Gastrocnemius medialis (tissue), 4 donors: Measurements from ENCODE around the gene PPM1J. TPM values are rescaled to one million over a fixed set of nuclear protein-coding genes. Genes with fewer than 3 reads are reported as not detected.

Experiments used
- ATAC-seq, 2 donors: fragments of 150-250 bp; one replicate each; pipeline ENCODE4 v1.9.1; 2016
- DNase-seq, 2 donors: peaks; one replicate each; pipeline ENCODE4 v3.0.0-alpha.2; 2019
- H3K27ac ChIP-seq, 4 donors: fragments of 200-600 bp; sonication (generic); 1 replicate in 1 of 4; 2 replicates in 3 of 4; pipeline ENCODE4 v1.5.1; 2016 to 2018; ENCODE audit warnings: mild to moderate bottlenecking in 2 of 4, moderate library complexity in 1 of 4
- H3K27me3 ChIP-seq, 3 donors: fragments of 200-600 bp; sonication (generic) in 2 of 3; 1 replicate in 1 of 3; 2 replicates in 2 of 3; pipeline versions ENCODE4 v1.5.1 to v1.6.0; 2016 to 2019; ENCODE audit warnings: mild to moderate bottlenecking in 1 of 3, moderate library complexity in 1 of 3
- H3K36me3 ChIP-seq, 2 donors: fragments of 200-600 bp; sonication (generic) in 1 of 2; one replicate each; pipeline ENCODE4 v1.5.1; 2017 to 2018
- H3K4me1 ChIP-seq, 2 donors: fragments of 200-600 bp; sonication (generic) in 1 of 2; one replicate each; pipeline ENCODE4 v1.5.1; 2016 to 2017; ENCODE audit warnings: mild to moderate bottlenecking in 2 of 2
- H3K4me3 ChIP-seq, 4 donors: fragments of 200-600 bp; sonication (generic) in 3 of 4; 1 replicate in 1 of 4; 2 replicates in 3 of 4; pipeline ENCODE4 v1.5.1; 2016 to 2019; ENCODE audit warnings: mild to moderate bottlenecking in 2 of 4
- H3K9me3 ChIP-seq, 3 donors: fragments of 200-600 bp; sonication (generic) in 2 of 3; 1 replicate in 1 of 3; 2 replicates in 2 of 3; pipeline ENCODE4 v1.5.1; 2016 to 2019
- POLR2A ChIP-seq, 2 donors: fragments of 450-650 bp; IDR thresholded peaks; one replicate each; pipeline ENCODE4 v1.6.1; 2017; ENCODE audit warnings: antibody characterized with exemption in 2 of 2, mild to moderate bottlenecking in 2 of 2, moderate library complexity in 2 of 2
- in situ Hi-C, 4 donors: fragments of 200-750 bp; cut with MboI; loops; one replicate each; pipeline versions ENCODE4 v1.15.0 to v1.8.0; 2017; ENCODE audit warnings: low sequenced_read_pairs in 4 of 4
- intact Hi-C: fragments of 100-400 bp; cut with DNase I; formaldehyde crosslinking; loops from one replicate; pipeline ENCODE4 v1.15.1; 2023; ENCODE audit warnings: low total_unique reads
- total RNA-seq, 4 donors: library from RNA; depleted of rRNA; stranded (reverse); fragments of >200 nt; gene quantifications; one replicate each; pipeline versions ENCODE4 v1.1.0 to v1.2.3, GENCODE V29; 2016
- TF ChIP-seq, protein P1 (sequence below), 5 experiments: fragments of 450-650 bp in 3 of 5; fragments of 200-600 bp in 2 of 5; sonication (generic) in 2 of 5; IDR thresholded peaks in 4 of 5; conservative IDR thresholded peaks in 1 of 5; 1 replicate in 4 of 5; 2 replicates in 1 of 5; pipeline ENCODE4 v1.5.1; 2016 to 2019; ENCODE audit warnings: antibody characterized with exemption in 5 of 5, mild to moderate bottlenecking in 3 of 5, moderate library complexity in 3 of 5

Gene PPM1J
- total RNA-seq, 4 donors from 2014 or later = 4.2 to 5.4 (median 4.8) TPM

DNA sequence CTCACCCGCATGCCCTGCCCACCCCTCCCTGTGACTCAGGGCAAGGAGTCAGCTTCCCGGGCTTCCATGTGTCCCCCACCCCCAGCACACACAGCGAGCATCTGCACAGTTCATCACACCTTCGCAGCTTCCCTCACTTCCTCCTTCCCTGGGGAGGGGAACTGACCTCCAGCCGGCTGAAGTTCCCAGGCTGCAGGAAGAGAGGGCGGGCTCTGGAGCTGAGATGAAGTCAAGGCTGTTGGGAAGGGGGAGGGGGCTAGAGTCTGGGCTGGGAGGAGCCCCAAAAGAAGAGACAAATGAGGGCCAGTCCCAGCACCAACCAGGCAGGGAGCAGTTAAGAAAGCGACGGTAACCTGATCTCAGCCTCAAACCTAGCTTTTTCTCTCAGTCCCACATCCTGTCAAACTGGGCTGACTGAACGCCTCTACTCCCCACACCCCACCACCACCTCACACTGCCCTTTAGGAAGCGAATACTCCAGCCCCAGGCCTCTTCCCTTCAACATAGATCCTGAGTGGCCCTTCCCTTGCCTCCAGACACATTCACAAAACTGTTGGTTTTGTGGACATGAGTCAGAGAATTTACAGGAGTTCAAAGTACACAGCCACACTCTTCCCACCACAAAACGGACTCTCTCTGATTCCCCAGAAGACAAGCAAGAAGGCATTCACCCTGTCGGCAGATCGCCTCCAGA lies 10.1 kb downstream of the PPM1J start:
- Histone ChIP-seq H3K9me3 (no peaks in the 10 kb centered on the region), H3K4me3 (peak overlapping the region; percentile 46 to 87 (median 67)), H3K27me3 (no peaks in the 10 kb centered on the region), H3K36me3 (peaks cover 0 to 14% of the 10 kb centered on the region in 2 donors), H3K4me1 (peaks cover 33% of the 10 kb centered on the region in 2 donors), H3K27ac (peak overlapping the region; percentile 85 to 94 (median 90))
- in situ Hi-C loops = loop anchor here (5.0 to 25.0 kb wide), 7 partner anchors 80 to 682 kb away; partner anchors contain the start of genes CTTNBP2NL (in 3 of the 4), CAPZA1 (in 1 of the 4), MAGI3 (in 1 of the 4) and ST7L (in 1 of the 4)
- peak; percentile 65 to 81 for DNase-seq
- intact Hi-C loops = no loop called here
- peak; percentile 25 to 59 for ATAC-seq
- TF ChIP-seq, protein P1, sequence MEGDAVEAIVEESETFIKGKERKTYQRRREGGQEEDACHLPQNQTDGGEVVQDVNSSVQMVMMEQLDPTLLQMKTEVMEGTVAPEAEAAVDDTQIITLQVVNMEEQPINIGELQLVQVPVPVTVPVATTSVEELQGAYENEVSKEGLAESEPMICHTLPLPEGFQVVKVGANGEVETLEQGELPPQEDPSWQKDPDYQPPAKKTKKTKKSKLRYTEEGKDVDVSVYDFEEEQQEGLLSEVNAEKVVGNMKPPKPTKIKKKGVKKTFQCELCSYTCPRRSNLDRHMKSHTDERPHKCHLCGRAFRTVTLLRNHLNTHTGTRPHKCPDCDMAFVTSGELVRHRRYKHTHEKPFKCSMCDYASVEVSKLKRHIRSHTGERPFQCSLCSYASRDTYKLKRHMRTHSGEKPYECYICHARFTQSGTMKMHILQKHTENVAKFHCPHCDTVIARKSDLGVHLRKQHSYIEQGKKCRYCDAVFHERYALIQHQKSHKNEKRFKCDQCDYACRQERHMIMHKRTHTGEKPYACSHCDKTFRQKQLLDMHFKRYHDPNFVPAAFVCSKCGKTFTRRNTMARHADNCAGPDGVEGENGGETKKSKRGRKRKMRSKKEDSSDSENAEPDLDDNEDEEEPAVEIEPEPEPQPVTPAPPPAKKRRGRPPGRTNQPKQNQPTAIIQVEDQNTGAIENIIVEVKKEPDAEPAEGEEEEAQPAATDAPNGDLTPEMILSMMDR (IDR thresholded peaks at IDR 0.05 in 4 of 5, conservative IDR thresholded peaks at IDR 0.05 in 1 of 5) = no peak
- peak; percentile 60 to 83 for TF ChIP-seq POLR2A (IDR thresholded peaks at IDR 0.05)

DNA sequence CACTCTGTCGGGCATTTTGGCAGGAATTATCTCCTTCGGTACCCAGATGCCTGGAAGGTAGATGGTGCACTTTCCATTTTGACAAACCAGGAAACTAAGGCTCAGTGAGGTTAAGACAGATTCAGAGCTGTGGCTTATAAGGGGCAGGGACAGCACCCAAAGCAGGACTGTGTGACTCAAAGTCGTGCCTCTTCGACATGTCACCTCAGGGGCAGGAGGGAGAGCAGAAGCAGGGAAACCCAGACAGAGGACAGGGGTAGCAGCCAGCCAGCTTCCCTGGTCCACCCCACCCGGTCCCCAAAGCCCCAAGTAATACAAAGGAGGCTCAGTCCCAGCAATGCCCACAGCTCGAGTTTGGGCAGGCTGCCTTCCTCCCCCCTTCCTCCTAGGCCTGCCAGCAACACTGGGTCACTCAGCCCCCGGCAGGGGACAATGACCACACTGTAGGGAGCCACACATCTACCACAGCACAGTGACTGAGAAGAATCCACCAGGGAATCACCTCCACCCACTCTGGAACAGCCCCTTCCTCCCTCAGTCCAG lies 10.7 kb downstream of the PPM1J start:
- ATAC-seq (no peak), DNase-seq (no peak)
- H3K27me3 ChIP-seq = no peaks in the 10 kb centered on the region
- no peaks in the 10 kb centered on the region for H3K9me3 ChIP-seq
- in situ Hi-C loops = loop anchor here in 3 of 4 donors (10.0 to 25.0 kb wide), 4 partner anchors 80 to 683 kb away; partner anchors contain the start of genes CTTNBP2NL (in 3 of the 3) and MAGI3 (in 1 of the 3)
- TF ChIP-seq, protein P1 (IDR thresholded peaks at IDR 0.05 in 4 of 5, conservative IDR thresholded peaks at IDR 0.05 in 1 of 5) = no peak
- no peak for TF ChIP-seq POLR2A (IDR thresholded peaks at IDR 0.05)
- H3K27ac ChIP-seq = peak overlapping the region; percentile 85 to 94 (median 90)
- H3K4me1 ChIP-seq = peaks cover 40% of the 10 kb centered on the region in 2 donors
- H3K36me3 ChIP-seq = peaks cover 0 to 14% of the 10 kb centered on the region in 2 donors
- intact Hi-C loops = no loop called here
- H3K4me3 ChIP-seq = peak overlapping the region; percentile 6 to 87 (median 25)

DNA sequence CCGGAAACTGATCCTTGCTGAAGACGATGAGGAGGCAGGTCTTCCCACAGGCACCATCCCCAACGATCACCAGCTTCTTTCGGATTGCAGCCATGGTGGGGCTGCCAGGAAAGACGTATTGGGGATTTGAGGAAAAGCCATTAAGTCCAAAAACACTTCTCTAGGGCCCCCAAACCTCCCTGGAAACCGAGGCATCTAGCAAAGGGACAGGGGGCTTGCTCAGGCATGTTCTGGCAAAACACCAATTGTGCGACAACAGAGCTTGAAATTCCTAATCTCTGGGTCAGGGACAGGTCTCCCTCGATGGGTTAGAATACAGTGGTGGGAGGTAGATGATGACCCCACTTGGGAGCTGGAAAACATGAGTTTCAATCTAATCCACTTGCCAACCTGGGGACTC lies 11.4 kb downstream of the PPM1J start:
- DNase-seq (no peak), ATAC-seq (no peak)
- in situ Hi-C loops = loop anchor here in 3 of 4 donors (10.0 to 25.0 kb wide), 4 partner anchors 79 to 684 kb away; partner anchors contain the start of genes CTTNBP2NL (in 3 of the 3) and MAGI3 (in 1 of the 3)
- Histone ChIP-seq H3K4me3 (no peak overlapping the region), H3K27me3 (no peaks in the 10 kb centered on the region), H3K36me3 (peaks cover 0 to 14% of the 10 kb centered on the region in 2 donors), H3K9me3 (no peaks in the 10 kb centered on the region), H3K4me1 (peaks cover 47% of the 10 kb centered on the region in 2 donors), H3K27ac (peak overlapping the region; percentile 85 to 94 (median 90))
- intact Hi-C loops = no loop called here
- no peak for TF ChIP-seq POLR2A (IDR thresholded peaks at IDR 0.05)
- TF ChIP-seq, protein P1 (IDR thresholded peaks at IDR 0.05 in 4 of 5, conservative IDR thresholded peaks at IDR 0.05 in 1 of 5) = no peak

DNA sequence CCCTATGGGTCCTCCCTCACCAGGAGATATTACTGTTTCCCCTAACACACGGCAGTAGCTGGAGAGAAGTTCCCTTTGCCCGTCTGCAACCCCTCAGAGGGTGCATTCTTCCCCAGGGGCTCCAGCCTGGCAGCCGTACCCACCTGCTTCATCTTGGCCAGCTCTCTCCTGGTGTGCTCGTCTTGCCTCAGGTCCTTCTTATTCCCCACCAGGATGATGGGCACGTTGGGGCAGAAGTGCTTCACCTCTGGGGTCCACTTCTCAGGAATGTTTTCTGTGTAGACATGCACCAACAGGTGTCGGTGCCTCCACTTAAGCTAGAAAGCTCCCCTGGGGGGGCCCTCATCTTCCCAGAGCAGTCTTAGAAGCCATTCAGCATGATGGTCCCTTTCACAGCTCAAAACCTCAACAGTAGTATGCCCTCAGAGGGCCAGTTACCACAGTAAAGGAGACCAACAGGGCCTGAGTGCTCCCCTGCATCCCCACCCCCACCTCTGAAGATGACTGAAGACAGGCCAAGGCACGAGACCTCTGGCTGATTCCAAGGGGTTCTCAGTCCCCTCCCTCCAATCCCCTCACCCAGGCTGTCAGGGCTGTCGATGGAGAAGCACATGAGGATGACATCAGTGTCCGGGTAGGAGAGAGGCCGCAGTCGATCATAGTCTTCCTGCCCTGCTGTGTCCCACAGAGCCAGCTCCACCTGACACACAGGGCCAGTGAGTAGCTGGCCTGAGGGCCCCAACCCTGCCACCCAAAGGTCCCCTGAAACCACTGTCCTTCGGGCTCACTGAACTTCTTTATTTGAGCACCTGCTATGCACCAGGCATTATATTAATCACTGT lies 12.5 kb downstream of the PPM1J start:
- in situ Hi-C loops = loop anchor here in 3 of 4 donors (10.0 to 25.0 kb wide), 4 partner anchors 78 to 685 kb away; partner anchors contain the start of genes CTTNBP2NL (in 3 of the 3) and MAGI3 (in 1 of the 3)
- no peak for ATAC-seq
- no peak for DNase-seq

More for the DNA sequence above, 12.5 kb downstream of the PPM1J start:
- intact Hi-C loops = no loop called here
- Histone ChIP-seq H3K27me3 (no peaks in the 10 kb centered on the region), H3K4me3 (no peak overlapping the region), H3K4me1 (peaks cover 46 to 47% of the 10 kb centered on the region in 2 donors), H3K27ac (peak overlapping the region; percentile 85 to 94 (median 90)), H3K36me3 (peaks cover 0 to 14% of the 10 kb centered on the region in 2 donors), H3K9me3 (no peaks in the 10 kb centered on the region)
- TF ChIP-seq, protein P1 (IDR thresholded peaks at IDR 0.05 in 4 of 5, conservative IDR thresholded peaks at IDR 0.05 in 1 of 5) = no peak
- TF ChIP-seq POLR2A (IDR thresholded peaks at IDR 0.05) = no peak
